ENCODE results near the gene CYP4A11.
"Not testable (repeated sequence)": the region's sequence is repeated elsewhere in the genome, so short reads cannot be mapped to it uniquely, and the experiment has no call there.

Gene CYP4A11

DNA sequence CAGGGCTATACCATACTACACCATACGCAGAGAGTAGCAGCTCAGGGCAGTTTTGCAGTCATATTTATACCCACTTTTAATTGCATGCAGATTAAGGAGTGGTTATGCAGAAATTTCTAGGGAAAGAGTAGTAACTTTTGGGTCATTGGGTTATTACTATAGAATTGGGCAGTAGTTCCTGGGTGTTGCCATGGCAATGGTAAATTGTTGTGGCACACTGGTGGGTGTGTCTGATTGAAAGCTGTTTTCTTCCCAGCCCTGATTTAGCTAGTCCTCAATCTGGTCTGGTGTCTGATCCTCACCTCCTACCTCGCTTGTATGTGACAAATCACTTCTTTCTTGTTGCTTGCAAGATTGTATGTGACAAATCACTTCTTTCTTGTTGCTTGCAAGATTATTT is 30.5 kb downstream of the CYP4A11 start:
- DNase-seq: no peak

DNA sequence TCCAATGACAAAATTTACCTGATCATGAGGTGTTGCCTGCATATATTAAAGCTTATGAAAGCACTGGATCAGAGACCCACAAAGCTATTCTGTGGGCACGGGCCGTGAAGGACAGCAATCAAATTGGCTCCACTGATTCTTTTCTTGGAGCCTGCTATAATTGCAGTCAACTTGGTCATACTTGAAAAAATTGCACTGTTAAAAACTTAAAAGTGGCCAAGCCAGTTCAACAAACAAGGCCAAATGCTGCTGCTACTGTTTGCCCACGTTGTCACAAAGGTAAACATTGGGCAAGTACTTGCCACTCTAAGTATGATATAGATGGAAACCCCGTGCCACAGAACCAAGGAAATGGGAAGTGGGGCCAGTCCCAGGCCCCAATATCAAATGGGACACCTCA is 37.8 kb downstream of the CYP4A11 start:
- no peak for DNase-seq

GRCh38 chr1:46900401-46900800 is 40.9 kb downstream of the CYP4A11 start:
- no peak for DNase-seq

GRCh38 chr1:46881656-46882055 is 59.6 kb downstream of the CYP4A11 start:
- DNase-seq: not testable (repeated sequence)
